OCI-LY1 (cell line): Measurements from ENCODE around the gene CDKAL1.

Experiments used
- H2AFZ ChIP-seq: fragments of 200-600 bp; sonication (generic), shearing (Covaris generic); 2 replicates; pipeline ENCODE4 v1.6.0; 2014; ENCODE audit warnings: antibody characterized with exemption, mild to moderate bottlenecking, low read length
- H3F3A ChIP-seq: fragments of 200-600 bp; sonication (generic), shearing (Covaris generic); 2 replicates; pipeline ENCODE4 v1.6.0; 2014; ENCODE audit warnings: mild to moderate bottlenecking, antibody characterized with exemption, low read length, moderate library complexity; ENCODE audit not compliant: insufficient read depth
- H3K27ac ChIP-seq: fragments of 200-600 bp; sonication (generic); 2 replicates; pipeline ENCODE4 v1.5.1; 2014; ENCODE audit warnings: low read length, mixed run types, mild to moderate bottlenecking, low read depth; ENCODE audit not compliant: poor library complexity, severe bottlenecking
- H3K27me3 ChIP-seq: fragments of 200-600 bp; sonication (generic); 2 replicates; pipeline ENCODE4 v1.6.0; 2014; ENCODE audit warnings: antibody characterized with exemption, mild to moderate bottlenecking, low read length, moderate library complexity; ENCODE audit not compliant: insufficient read depth
- H3K36me3 ChIP-seq: fragments of 200-600 bp; sonication (generic); 2 replicates; pipeline ENCODE4 v1.6.1; 2014; ENCODE audit warnings: mild to moderate bottlenecking, antibody characterized with exemption, low read length, moderate library complexity, mixed read lengths; ENCODE audit not compliant: insufficient read depth
- H3K4me1 ChIP-seq: fragments of 200-600 bp; sonication (generic); 2 replicates; pipeline ENCODE4 v1.5.1; 2014; ENCODE audit warnings: mild to moderate bottlenecking, low read length, moderate library complexity; ENCODE audit not compliant: insufficient read depth, severe bottlenecking
- H3K4me2 ChIP-seq: fragments of 200-600 bp; sonication (generic), shearing (Covaris generic); 2 replicates; pipeline ENCODE4 v1.6.1; 2014; ENCODE audit warnings: low read length
- H3K4me3 ChIP-seq: fragments of 200-600 bp; sonication (generic); 2 replicates; pipeline ENCODE4 v1.5.1; 2014; ENCODE audit warnings: low read length, low read depth, mild to moderate bottlenecking, mixed read lengths; ENCODE audit not compliant: poor library complexity, severe bottlenecking
- H3K79me2 ChIP-seq: fragments of 200-600 bp; shearing (Covaris generic); 2 replicates; pipeline ENCODE4 v1.6.1; 2016; ENCODE audit warnings: mixed run types, low read length, mixed read lengths; ENCODE audit not compliant: insufficient read depth
- H3K9ac ChIP-seq: fragments of 200-600 bp; sonication (generic), shearing (Covaris generic); 2 replicates; pipeline ENCODE4 v1.6.1; 2014; ENCODE audit warnings: mild to moderate bottlenecking, low read length, mixed read lengths
- H3K9me2 ChIP-seq: fragments of 200-600 bp; sonication (generic), shearing (Covaris generic); 2 replicates; pipeline ENCODE4 v1.6.1; 2014; ENCODE audit warnings: low read depth, mild to moderate bottlenecking, low read length, mixed read lengths
- H3K9me3 ChIP-seq: fragments of 200-600 bp; shearing (Covaris generic); 2 replicates; pipeline ENCODE4 v1.6.1; 2014; ENCODE audit warnings: low read length, mixed read lengths
- H4K20me1 ChIP-seq: fragments of 200-600 bp; sonication (generic), shearing (Covaris generic); 2 replicates; pipeline ENCODE4 v1.6.0; 2016; ENCODE audit warnings: mild to moderate bottlenecking, low read length; ENCODE audit not compliant: insufficient read depth
- CTCF ChIP-seq: fragments of 200-600 bp; sonication (generic), shearing (Covaris generic); IDR thresholded peaks from 2 replicates; pipeline ENCODE4 v1.5.1; 2017; ENCODE audit warnings: mild to moderate bottlenecking, antibody characterized with exemption, low read length, moderate library complexity, mixed read lengths
- EZH2 ChIP-seq: fragments of 200-600 bp; sonication (generic), shearing (Covaris generic); IDR thresholded peaks from 2 replicates; pipeline ENCODE4 v1.8.0; 2017; ENCODE audit warnings: borderline replicate concordance, mixed run types, mild to moderate bottlenecking, antibody characterized with exemption, low read length, moderate library complexity, mixed read lengths

CDKAL1 gene

GRCh38 chr6:20577173-20577688 lies 43.0 kb downstream of the CDKAL1 start:
- no peak overlapping the region for H3K4me2 ChIP-seq
- H3K27ac ChIP-seq, result no peak overlapping the region
- TF ChIP-seq EZH2 (no peak), CTCF (no peak)
- peaks cover 21% of the 10 kb centered on the region; the same call in 1 of the 2 replicates for H3K36me3 ChIP-seq
- no peaks in the 10 kb centered on the region for H3K9me3 ChIP-seq
- H2AFZ ChIP-seq, result no peak overlapping the region
- no peaks in the 10 kb centered on the region for H3F3A ChIP-seq
- no peak overlapping the region for H3K4me3 ChIP-seq
- no peaks in the 10 kb centered on the region for H3K9me2 ChIP-seq
- H3K27me3 ChIP-seq, result no peaks in the 10 kb centered on the region
- H4K20me1 ChIP-seq, result no peaks in the 10 kb centered on the region
- H3K9ac ChIP-seq, result no peak overlapping the region
- no peaks in the 10 kb centered on the region for H3K79me2 ChIP-seq
- no peaks in the 10 kb centered on the region for H3K4me1 ChIP-seq

GRCh38 chr6:20581070-20581469 lies 46.8 kb downstream of the CDKAL1 start:
- no peaks in the 10 kb centered on the region for H3K79me2 ChIP-seq
- H4K20me1 ChIP-seq, result no peaks in the 10 kb centered on the region
- no peak overlapping the region for H3K4me2 ChIP-seq
- peaks cover 11% of the 10 kb centered on the region; the same call in 1 of the 2 replicates for H3K36me3 ChIP-seq
- H3K9me2 ChIP-seq, result no peaks in the 10 kb centered on the region
- H3K27ac ChIP-seq, result no peak overlapping the region
- no peaks in the 10 kb centered on the region for H3K4me1 ChIP-seq
- H3K9me3 ChIP-seq, result no peaks in the 10 kb centered on the region
- H3K9ac ChIP-seq, result no peak overlapping the region
- H2AFZ ChIP-seq, result no peak overlapping the region
- no peak overlapping the region for H3K4me3 ChIP-seq
- TF ChIP-seq EZH2, result no peak
- TF ChIP-seq CTCF, result no peak
- H3K27me3 ChIP-seq, result no peaks in the 10 kb centered on the region
- no peaks in the 10 kb centered on the region for H3F3A ChIP-seq

GRCh38 chr6:20582586-20583443 lies 48.6 kb downstream of the CDKAL1 start:
- no peak overlapping the region for H3K4me2 ChIP-seq
- H2AFZ ChIP-seq, result no peak overlapping the region
- no peak overlapping the region for H3K9ac ChIP-seq
- no peaks in the 10 kb centered on the region for H3K79me2 ChIP-seq
- H3K9me2 ChIP-seq, result no peaks in the 10 kb centered on the region
- no peaks in the 10 kb centered on the region for H3F3A ChIP-seq
- no peaks in the 10 kb centered on the region for H3K4me1 ChIP-seq
- no peaks in the 10 kb centered on the region for H3K9me3 ChIP-seq
- H3K27me3 ChIP-seq, result no peaks in the 10 kb centered on the region
- peaks cover 8% of the 10 kb centered on the region; the same call in 1 of the 2 replicates for H3K36me3 ChIP-seq
- H3K27ac ChIP-seq, result no peak overlapping the region
- H4K20me1 ChIP-seq, result no peaks in the 10 kb centered on the region
- TF ChIP-seq EZH2, result no peak
- TF ChIP-seq CTCF, result no peak
- H3K4me3 ChIP-seq, result no peak overlapping the region
